ENCODE measurements around the gene QPCT. TPM values are rescaled to one million over a fixed set of nuclear protein-coding genes. Genes with fewer than 3 reads are reported as not detected.

Gene QPCT
- total and polyA plus RNA-seq, 2 of the 4 experiments (the other 2 are of a cell fraction) = 1.9 to 2.2 TPM

Small RNAs within 50 kb of the gene (microRNA-seq; reads per million reads assigned to microRNA genes)
- not detected for gene RNU6-939P (ENCODE audit: insufficient read depth, insufficient read length)

Small RNAs within 50 kb of the gene (small RNA-seq; reads per million reads assigned to genes)
- gene RNU6-939P = 0 reads per million in 5 experiments

Other genes starting within 250 kb of the QPCT start
- gene EIF2AK2, start 187.7 kb upstream of the QPCT start, total RNA-seq (2012; rRNA removed) = 16.8 and 32.2 TPM in 2 replicates
- 7.3 and 10.2 TPM in 2 replicates for gene EIF2AK2, start 187.7 kb upstream of the QPCT start, polyA plus RNA-seq (2012; rRNA removed)
- not detected in 2 replicates for gene SULT6B1, start 156.0 kb upstream of the QPCT start, total RNA-seq (2012; rRNA removed)
- not detected in 2 replicates for gene SULT6B1, start 156.0 kb upstream of the QPCT start, polyA plus RNA-seq (2012; rRNA removed)
- 16.8 and 23.3 TPM in 2 replicates for gene CEBPZOS, start 148.1 kb upstream of the QPCT start, total RNA-seq (2012; rRNA removed)
- 26.3 and 31.5 TPM in 2 replicates for gene CEBPZOS, start 148.1 kb upstream of the QPCT start, polyA plus RNA-seq (2012; rRNA removed)
- gene CEBPZ, start 113.0 kb upstream of the QPCT start, total RNA-seq (2012; rRNA removed) = 33.3 and 47.8 TPM in 2 replicates
- gene CEBPZ, start 113.0 kb upstream of the QPCT start, polyA plus RNA-seq (2012; rRNA removed) = 9.4 and 9.5 TPM in 2 replicates
- gene NDUFAF7, start 113.0 kb upstream of the QPCT start, total RNA-seq (2012; rRNA removed) = 9.9 and 12.8 TPM in 2 replicates
- gene NDUFAF7, start 113.0 kb upstream of the QPCT start, polyA plus RNA-seq (2012; rRNA removed) = 14.1 and 17.4 TPM in 2 replicates
- 46.4 and 47.5 TPM in 2 replicates for gene PRKD3, start 19.8 kb upstream of the QPCT start, total RNA-seq (2012; rRNA removed)
- gene PRKD3, start 19.8 kb upstream of the QPCT start, polyA plus RNA-seq (2012; rRNA removed) = 14.3 and 15.8 TPM in 2 replicates

Measured in IMR-90 (cell line).